K562 (cell line): ENCODE measurements around the gene DCP2. TPM values are rescaled to one million over a fixed set of nuclear protein-coding genes. Genes with fewer than 3 reads are reported as not detected.

Experiments used
- BDP1 ChIP-seq: IDR thresholded peaks from 3 replicates; pipeline ENCODE4 v1.6.1; 2011; ENCODE audit not compliant: insufficient read length, insufficient read depth
- BRD4 ChIP-seq: fragments of 200-600 bp; sonication (generic); IDR thresholded peaks from 2 replicates; pipeline ENCODE4 v1.6.1; 2017; ENCODE audit warnings: inconsistent platforms
- CREM ChIP-seq: IDR thresholded peaks from 2 replicates; pipeline ENCODE4 v1.6.1; 2014; ENCODE audit warnings: antibody characterized with exemption, low read depth
- ETV5 ChIP-seq: sonication (generic); formaldehyde crosslinking; IDR thresholded peaks from 2 replicates; pipeline ENCODE4 v1.4.0; 2020; ENCODE audit warnings: low read depth, mild to moderate bottlenecking, missing genetic modification reagents
- EZH2 ChIP-seq: IDR thresholded peaks from 2 replicates; pipeline ENCODE4 v1.6.1; 2012; ENCODE audit warnings: low read depth, mild to moderate bottlenecking, inconsistent platforms, low read length, borderline replicate concordance
- FOSL1 ChIP-seq: fragments of 200-800 bp; sonication (Bioruptor generic); conservative IDR thresholded peaks from 2 replicates; pipeline ENCODE4 v1.6.1; 2016; ENCODE audit warnings: missing genetic modification characterization, missing compliant biosample characterization
- GATAD2A ChIP-seq: fragments of 450-650 bp; IDR thresholded peaks from 2 replicates; pipeline ENCODE4 v1.6.1; 2017
- GTF2A2 ChIP-seq: IDR thresholded peaks from 2 replicates; pipeline ENCODE4 v1.6.1; 2016; ENCODE audit warnings: mild to moderate bottlenecking, missing genetic modification characterization, missing compliant biosample characterization
- HEY1 ChIP-seq: fragments of 250-450 bp; sonication (Bioruptor Pico); IDR thresholded peaks from 2 replicates; pipeline ENCODE4 v1.5.0; 2020; ENCODE audit warnings: mild to moderate bottlenecking, moderate library complexity, borderline replicate concordance
- HNRNPL ChIP-seq: fragments of 200-400 bp; formaldehyde crosslinking; IDR thresholded peaks from 2 replicates; pipeline ENCODE4 v1.6.1; 2017; ENCODE audit warnings: low read depth, mild to moderate bottlenecking, low read length
- HNRNPUL1 ChIP-seq: fragments of 200-400 bp; formaldehyde crosslinking; IDR thresholded peaks from 2 replicates; pipeline ENCODE4 v1.6.1; 2017; ENCODE audit warnings: low read length
- KDM1A ChIP-seq, 2 experiments: fragments of 450-650 bp; IDR thresholded peaks; 2 replicates each; pipeline ENCODE4 v1.6.1; 2016; ENCODE audit warnings: mild to moderate bottlenecking in 2 of 2
- MBD1 ChIP-seq: fragments of 250-450 bp; sonication (Bioruptor Pico); IDR thresholded peaks from 2 replicates; pipeline ENCODE4 v1.8.0; 2022; ENCODE audit warnings: inconsistent platforms
- MEF2A ChIP-seq: IDR thresholded peaks from 2 replicates; pipeline ENCODE4 v1.6.1; 2011; ENCODE audit warnings: low read depth, mild to moderate bottlenecking, low read length, moderate library complexity; ENCODE audit not compliant: control insufficient read depth
- NCOA1 ChIP-seq: fragments of 450-650 bp; IDR thresholded peaks from 2 replicates; pipeline ENCODE4 v1.6.1; 2016; ENCODE audit warnings: low read depth
- NFE2 ChIP-seq: IDR thresholded peaks from 2 replicates; pipeline ENCODE4 v1.6.1; 2014; ENCODE audit warnings: antibody characterized with exemption, low read depth
- NFIC ChIP-seq: fragments of 450-650 bp; IDR thresholded peaks from 2 replicates; pipeline ENCODE4 v1.6.1; 2017; ENCODE audit warnings: mild to moderate bottlenecking, inconsistent platforms
- POLR2A ChIP-seq: fragments of 450-650 bp; conservative IDR thresholded peaks from 2 replicates; pipeline ENCODE4 v1.6.1; 2016
- POLR2H ChIP-seq: IDR thresholded peaks from 2 replicates; pipeline ENCODE4 v1.6.1; 2016; ENCODE audit warnings: missing genetic modification characterization, low read depth, mild to moderate bottlenecking, control low read depth, missing compliant biosample characterization, moderate library complexity
- SIN3B ChIP-seq: fragments of 450-650 bp; IDR thresholded peaks from 2 replicates; pipeline ENCODE4 v1.6.1; 2017; ENCODE audit warnings: low read depth, mild to moderate bottlenecking, moderate library complexity
- SPI1 ChIP-seq: IDR thresholded peaks from 2 replicates; pipeline ENCODE4 v1.6.1; 2011; ENCODE audit warnings: low read depth, low read length, control low read depth, borderline replicate concordance
- SREBF1 ChIP-seq: fragments of 150-350 bp; IDR thresholded peaks from 2 replicates; pipeline ENCODE4 v1.6.1; 2014; ENCODE audit warnings: antibody characterized with exemption, low read depth, low read length, borderline replicate concordance
- TAF1 ChIP-seq: IDR thresholded peaks from 2 replicates; pipeline ENCODE4 v1.6.1; 2011; ENCODE audit warnings: mild to moderate bottlenecking, low read length, moderate library complexity; ENCODE audit not compliant: insufficient read depth, control insufficient read depth, severe bottlenecking; ENCODE audit errors: extremely low read depth
- TAF9B ChIP-seq: fragments of 450-650 bp; IDR thresholded peaks from 2 replicates; pipeline ENCODE4 v1.6.1; 2018; ENCODE audit warnings: mild to moderate bottlenecking; ENCODE audit not compliant: partially characterized antibody
- TBP ChIP-seq: optimal IDR thresholded peaks from 2 replicates; pipeline ENCODE3; 2011; ENCODE audit warnings: low read depth, low read length, improper control_type of control experiment
- TEAD4 ChIP-seq, 2 experiments: sonication (generic) in 1 of 2; formaldehyde crosslinking in 1 of 2; IDR thresholded peaks; 2 replicates each; pipeline versions ENCODE4 v1.6.1 to v1.8.0; 2012 to 2022; ENCODE audit warnings: borderline replicate concordance in 1 of 2, inconsistent platforms in 1 of 2, low read length in 1 of 2, mild to moderate bottlenecking in 1 of 2, missing genetic modification reagents in 1 of 2
- TOE1 ChIP-seq, 2 experiments: fragments of 450-650 bp in 1 of 2; sonication (generic) in 1 of 2; formaldehyde crosslinking in 1 of 2; IDR thresholded peaks; 2 replicates each; pipeline versions ENCODE4 v1.7.1 to v1.8.0; 2016 to 2022; ENCODE audit warnings: borderline replicate concordance in 2 of 2, mild to moderate bottlenecking in 2 of 2, antibody characterized with exemption in 1 of 2, inconsistent platforms in 1 of 2, low read depth in 1 of 2, missing genetic modification reagents in 1 of 2, moderate library complexity in 1 of 2
- USF2 ChIP-seq: sonication (generic); formaldehyde crosslinking; IDR thresholded peaks from 2 replicates; pipeline ENCODE4 v1.5.0; 2020; ENCODE audit warnings: missing genetic modification reagents
- WHSC1 ChIP-seq: IDR thresholded peaks from one replicate; pipeline ENCODE4 v1.6.1; 2012; ENCODE audit warnings: low read length, control low read depth, inconsistent platforms
- ZFX ChIP-seq: sonication (generic); formaldehyde crosslinking; IDR thresholded peaks from 2 replicates; pipeline ENCODE4 v1.8.0; 2022; ENCODE audit warnings: mild to moderate bottlenecking, missing genetic modification reagents, moderate library complexity
- polyA plus RNA-seq, 8 experiments: library from polyadenylated mRNA; depleted of rRNA in 4 of 8; stranded (reverse) in 5 of 8; unstranded in 3 of 8; fragments of >200 nt; fragmentation: Nextera tagmentation in 2 of 8; fragmentation: Illumina TruSeq in 1 of 8; extraction: Ambion mirVana in 2 of 8; extraction: Trizol in 1 of 8; gene quantifications; 2 replicates each; pipeline versions ENCODE4 v1.2.1 to v1.2.3, GENCODE V29; 2011 to 2014; ENCODE audit warnings: inconsistent platforms in 1 of 8, missing spikeins in 1 of 8
- total RNA-seq, 7 experiments: library from RNA; depleted of rRNA in 6 of 7; stranded (reverse); fragments of >200 nt in 6 of 7; fragmentation: Illumina TruSeq in 2 of 7; extraction: Trizol in 2 of 7; gene quantifications; 2 replicates each; pipeline versions ENCODE4 v1.2.1 to v1.2.3, GENCODE V29; 2011 to 2021; ENCODE audit warnings: low replicate concordance in 1 of 7

The DCP2 gene
- total and polyA plus RNA-seq, 9 of the 15 experiments (the other 6 are each of a cell fraction or from before 2014, with no cell fraction given): 25.9 to 109 (median 46.7) TPM

- TF ChIP-seq ETV5: no peak
- peak; percentile 59 for TF ChIP-seq CREM
- TF ChIP-seq SREBF1: no peak; the same call in 1 of the 2 replicates
- no peak for TF ChIP-seq EZH2
- TF ChIP-seq FOSL1 (tag): peak; percentile 53
- TF ChIP-seq ZFX (CRISPR knock-in tag): peak; percentile 77
- no peak for TF ChIP-seq WHSC1
- peak; percentile 45; the same call in 1 of the 2 replicates for TF ChIP-seq NFIC
- peak; percentile 43; the same call in 1 of the 2 replicates for TF ChIP-seq TOE1 (IDR thresholded peaks at IDR 0.05; ENCODE audit: borderline replicate concordance)
- TF ChIP-seq TOE1 (CRISPR knock-in tag; IDR thresholded peaks at IDR 0.05; ENCODE audit: borderline replicate concordance, low read depth): no peak
- TF ChIP-seq BDP1: no peak
- no peak for TF ChIP-seq MBD1 (CRISPR knock-in tag)
- TF ChIP-seq KDM1A (IDR thresholded peaks at IDR 0.05): peak; percentile 82 to 89; a peak in 3 of 4 replicates
- TF ChIP-seq TAF9B: no peak
- no peak for TF ChIP-seq GATAD2A
- peak; percentile 18 for TF ChIP-seq TBP
- TF ChIP-seq HNRNPL: no peak
- TF ChIP-seq POLR2A: no peak
- TF ChIP-seq POLR2H (tag): no peak
- peak; percentile 63; the same call in 1 of the 2 replicates for TF ChIP-seq NCOA1
- no peak for TF ChIP-seq HEY1
- TF ChIP-seq BRD4: no peak
- no peak for TF ChIP-seq HNRNPUL1
- no peak for TF ChIP-seq TAF1
- TF ChIP-seq MEF2A: no peak
- TF ChIP-seq TEAD4 (IDR thresholded peaks at IDR 0.05; ENCODE audit: low read length): peak; percentile 94
- TF ChIP-seq TEAD4 (CRISPR knock-in tag; IDR thresholded peaks at IDR 0.05; ENCODE audit: borderline replicate concordance): no peak
- no peak for TF ChIP-seq SPI1
- no peak for TF ChIP-seq USF2
- no peak for TF ChIP-seq SIN3B
- no peak for TF ChIP-seq GTF2A2
- TF ChIP-seq NFE2: peak; percentile 90
Observed at GRCh38 chr5:112973904-112974303, 2.7 kb upstream of the DCP2 start (continued).
